Measurements from ENCODE around the gene RHOJ. TPM values are rescaled to one million over a fixed set of nuclear protein-coding genes. Genes with fewer than 3 reads are reported as not detected.
A peak's percentile ranks its signal among the peaks of the same experiment; 100 is the strongest.

Gene RHOJ
- total and polyA plus RNA-seq, 2 donors (not counting 3 experiments of a cell fraction or from before 2014, with no cell fraction given) = 191 to 486 TPM

- POLR2A ChIA-PET = interaction anchor here (0.6 kb wide), 1 partner anchor 35 kb away, joined by 3 read pairs; no protein-coding TSS in a partner anchor
- BruUV-seq (replicated peaks) = no TSS peak
- no peaks in the 10 kb centered on the region for H4K20me1 ChIP-seq (replicated peaks; ENCODE audit: control insufficient read depth, extremely low read depth, insufficient read depth, low read length)
- no peak overlapping the region for H3K9ac ChIP-seq (replicated peaks; ENCODE audit: extremely low read depth, insufficient read depth, low read length)
- peak overlapping the region; percentile 99 for H3K4me2 ChIP-seq (ENCODE audit: insufficient read depth, low read length)
- intact Hi-C loops (cut with micrococcal nuclease) = no loop called here
- CTCF ChIA-PET = interaction anchor here (1.2 to 6.4 kb wide), 4 partner anchors 26 to 35 kb away, joined by 3 to 47 read pairs (median 6); no protein-coding TSS in a partner anchor
- peaks cover 95% of the 10 kb centered on the region for H3K79me2 ChIP-seq (ENCODE audit: control insufficient read depth, insufficient read depth, low read length)
- peaks cover 8 to 22% of the 10 kb centered on the region in 2 experiments for H3K36me3 ChIP-seq (ENCODE audit: control insufficient read depth in 2 of 2, extremely low read depth in 1 of 2, insufficient read depth in 2 of 2, low read length in 2 of 2)
- H3K9me3 ChIP-seq (replicated peaks; ENCODE audit: control insufficient read depth, insufficient read depth, low read length) = no peaks in the 10 kb centered on the region
- dilution Hi-C loops (cut with MboI; ENCODE audit: extremely low pct_ligation_motif_present, low sequenced_read_pairs) = no loop called here
- TF ChIP-seq EZH2 (IDR thresholded peaks at IDR 0.05; ENCODE audit: borderline replicate concordance, low read depth, low read length, severe bottlenecking) (no peak), MYC (IDR thresholded peaks at IDR 0.05; ENCODE audit: low read depth, low read length) (no peak), JUN (IDR thresholded peaks at IDR 0.05; ENCODE audit: borderline replicate concordance, insufficient read depth, insufficient read length, low read depth) (no peak), FOS (IDR thresholded peaks at IDR 0.05; ENCODE audit: borderline replicate concordance, insufficient read depth, low read length) (peak; percentile 9), POLR2A (IDR thresholded peaks at IDR 0.05; ENCODE audit: low read depth, low read length) (no peak), POLR2AphosphoS5 (IDR thresholded peaks at IDR 0.05; ENCODE audit: insufficient read depth, low read depth, low read length) (no peak), CTCF (IDR thresholded peaks at IDR 0.05; ENCODE audit: extremely low read depth in 1 of 2, insufficient read depth in 1 of 2, low read depth in 1 of 2, low read length in 2 of 2) (no peak), GATA2 (IDR thresholded peaks at IDR 0.05; ENCODE audit: insufficient read depth, insufficient read length, low read depth, low read length) (peak; percentile 91), MAX (IDR thresholded peaks at IDR 0.05; ENCODE audit: insufficient read depth, insufficient read length) (no peak)
- H2AFZ ChIP-seq (ENCODE audit: low read depth, low read length) = no peak overlapping the region
- no peaks in the 10 kb centered on the region for H3K27me3 ChIP-seq (ENCODE audit: control insufficient read depth in 2 of 2, insufficient read depth in 2 of 2, low read length in 2 of 2)
- H3K27ac ChIP-seq (ENCODE audit: insufficient read depth, low read depth, low read length) = no peak overlapping the region
- H3K4me1 ChIP-seq (ENCODE audit: control insufficient read depth, extremely low read depth, insufficient read depth, low read length) = peaks cover 68% of the 10 kb centered on the region
- DNase-seq (ENCODE audit: low read depth, low spot score) (no peak), FAIRE-seq (no peak)
- H3K4me3 ChIP-seq (replicated peaks in 1 of 3; ENCODE audit: insufficient read depth in 1 of 3, low read depth in 1 of 3, low read length in 3 of 3) = peak overlapping the region in 1 of 3 experiments; percentile 18
- H3K9me1 ChIP-seq (replicated peaks; ENCODE audit: control insufficient read depth, extremely low read depth, insufficient read depth, low read length) = no peaks in the 10 kb centered on the region
Observed at GRCh38 chr14:63209160-63209559, 4.9 kb downstream of the RHOJ start.

Data from endothelial cell of umbilical vein (primary cell).